Thyroid gland (tissue), 4 donors: ENCODE measurements around the gene HSF2BP. TPM values are rescaled to one million over a fixed set of nuclear protein-coding genes. Genes with fewer than 3 reads are reported as not detected.

ENCODE experiments used
- DNase-seq, 2 donors: peaks; one replicate each; pipeline ENCODE4 v3.0.0-alpha.2; 2019
- H3K27ac ChIP-seq, 3 donors: fragments of 200-600 bp; sonication (generic); 1 replicate in 2 of 3; 2 replicates in 1 of 3; pipeline ENCODE4 v1.5.1; 2016 to 2019; ENCODE audit warnings: mild to moderate bottlenecking in 1 of 3, moderate library complexity in 1 of 3
- H3K27me3 ChIP-seq: fragments of 200-600 bp; sonication (generic); one replicate; pipeline ENCODE4 v1.5.1; 2019
- H3K36me3 ChIP-seq, 2 donors: fragments of 200-600 bp; sonication (generic); one replicate each; pipeline ENCODE4 v1.5.1; 2016 to 2019
- H3K4me1 ChIP-seq, 2 donors: fragments of 200-600 bp; sonication (generic); one replicate each; pipeline ENCODE4 v1.5.1; 2017 to 2019
- H3K4me3 ChIP-seq, 3 donors: fragments of 200-600 bp; sonication (generic); replicated peaks in 1 of 3; 1 replicate in 2 of 3; 2 replicates in 1 of 3; pipeline ENCODE4 v1.5.1; 2016; ENCODE audit warnings: mild to moderate bottlenecking in 1 of 3
- H3K9me3 ChIP-seq: fragments of 200-600 bp; sonication (generic); one replicate; pipeline ENCODE4 v1.5.1; 2017
- POLR2A ChIP-seq, 2 donors: fragments of 450-650 bp; IDR thresholded peaks; one replicate each; pipeline ENCODE4 v1.6.1; 2017; ENCODE audit warnings: antibody characterized with exemption in 2 of 2, mild to moderate bottlenecking in 2 of 2, moderate library complexity in 1 of 2
- WGBS, 2 donors: methylation state at CpG; one replicate each; pipeline ENCODE4 v1.1.5; 2017; 5-methylcytosine and 5-hydroxymethylcytosine counted together
- intact Hi-C: fragments of 100-400 bp; cut with DNase I; formaldehyde crosslinking; loops from one replicate; pipeline ENCODE4 v1.15.1; 2023
- total RNA-seq, 4 donors: library from RNA; depleted of rRNA; stranded (reverse); fragments of >200 nt; gene quantifications; one replicate each; pipeline ENCODE4 v1.2.3, GENCODE V29; 2016
- TF ChIP-seq, protein P1 (sequence below), 6 experiments: fragments of 200-600 bp in 3 of 6; fragments of 450-650 bp in 3 of 6; sonication (generic) in 3 of 6; IDR thresholded peaks; one replicate each; pipeline ENCODE4 v1.5.1; 2016 to 2019; ENCODE audit warnings: antibody characterized with exemption in 6 of 6, mild to moderate bottlenecking in 2 of 6, inconsistent platforms in 1 of 6, moderate library complexity in 1 of 6

HSF2BP gene
- total RNA-seq, 4 donors from 2014 or later, result 0.33 to 1.2 (median 0.84) TPM

DNA sequence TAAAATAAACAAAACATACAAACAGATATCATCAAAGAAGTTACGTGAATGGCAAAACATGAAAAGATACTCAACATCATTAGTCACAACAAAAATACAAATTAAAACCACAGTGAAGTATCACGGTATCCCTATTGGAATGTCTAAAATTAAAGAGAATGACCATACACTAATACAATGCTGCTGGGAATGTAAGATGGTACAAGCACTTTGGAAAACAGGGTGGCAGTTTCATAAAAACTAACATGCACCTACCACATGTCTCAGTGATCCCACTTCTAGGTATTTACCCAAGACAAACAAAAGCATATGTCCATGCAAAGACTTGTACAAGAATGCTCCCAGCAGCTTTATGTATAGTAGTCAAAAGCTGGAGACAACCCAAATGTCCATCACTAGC lies 69.1 kb downstream of the HSF2BP start:
- H3K27ac ChIP-seq, result no peak overlapping the region
- no peak for DNase-seq
- H3K27me3 ChIP-seq, result no peaks in the 10 kb centered on the region
- 95% methylated on average over 2 of the region's 2 CpGs for WGBS, 2 donors
- H3K4me3 ChIP-seq, result no peak overlapping the region
- no peaks in the 10 kb centered on the region for H3K9me3 ChIP-seq
- TF ChIP-seq, protein P1, sequence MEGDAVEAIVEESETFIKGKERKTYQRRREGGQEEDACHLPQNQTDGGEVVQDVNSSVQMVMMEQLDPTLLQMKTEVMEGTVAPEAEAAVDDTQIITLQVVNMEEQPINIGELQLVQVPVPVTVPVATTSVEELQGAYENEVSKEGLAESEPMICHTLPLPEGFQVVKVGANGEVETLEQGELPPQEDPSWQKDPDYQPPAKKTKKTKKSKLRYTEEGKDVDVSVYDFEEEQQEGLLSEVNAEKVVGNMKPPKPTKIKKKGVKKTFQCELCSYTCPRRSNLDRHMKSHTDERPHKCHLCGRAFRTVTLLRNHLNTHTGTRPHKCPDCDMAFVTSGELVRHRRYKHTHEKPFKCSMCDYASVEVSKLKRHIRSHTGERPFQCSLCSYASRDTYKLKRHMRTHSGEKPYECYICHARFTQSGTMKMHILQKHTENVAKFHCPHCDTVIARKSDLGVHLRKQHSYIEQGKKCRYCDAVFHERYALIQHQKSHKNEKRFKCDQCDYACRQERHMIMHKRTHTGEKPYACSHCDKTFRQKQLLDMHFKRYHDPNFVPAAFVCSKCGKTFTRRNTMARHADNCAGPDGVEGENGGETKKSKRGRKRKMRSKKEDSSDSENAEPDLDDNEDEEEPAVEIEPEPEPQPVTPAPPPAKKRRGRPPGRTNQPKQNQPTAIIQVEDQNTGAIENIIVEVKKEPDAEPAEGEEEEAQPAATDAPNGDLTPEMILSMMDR (IDR thresholded peaks at IDR 0.05), result no peak
- no peak for TF ChIP-seq POLR2A (IDR thresholded peaks at IDR 0.05)
- no peaks in the 10 kb centered on the region for H3K36me3 ChIP-seq
- H3K4me1 ChIP-seq, result peaks cover 17% of the 10 kb centered on the region in 2 donors
- intact Hi-C loops, result no loop called here

DNA sequence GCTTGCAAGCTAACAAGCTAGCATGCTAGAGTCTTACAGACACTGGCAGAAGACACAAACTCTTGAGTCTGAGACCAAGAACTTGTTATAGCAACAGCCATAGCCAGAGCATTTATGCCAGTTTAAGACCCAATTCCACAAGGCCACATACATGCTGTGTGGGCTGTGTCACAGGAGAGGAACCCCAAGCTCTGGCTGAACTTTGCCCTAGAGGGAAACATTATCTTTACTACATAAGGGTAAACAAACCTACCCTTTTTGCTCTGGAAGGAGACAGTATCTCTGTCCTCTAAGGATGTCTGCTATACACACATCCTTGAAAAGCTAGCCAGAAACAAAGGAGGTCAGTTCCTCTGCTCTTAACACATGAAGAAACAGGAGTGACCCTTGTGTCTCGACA lies 70.3 kb downstream of the HSF2BP start:
- intact Hi-C loops, result no loop called here
- H3K4me3 ChIP-seq, result no peak overlapping the region
- H3K27ac ChIP-seq, result no peak overlapping the region
- no peaks in the 10 kb centered on the region for H3K27me3 ChIP-seq
- H3K4me1 ChIP-seq, result peaks cover 20 to 22% of the 10 kb centered on the region in 2 donors
- 71 to 79% methylated on average over 1 of the region's 1 CpG for WGBS, 2 donors
- no peak for DNase-seq
- TF ChIP-seq, protein P1 (IDR thresholded peaks at IDR 0.05), result no peak
- TF ChIP-seq POLR2A (IDR thresholded peaks at IDR 0.05), result no peak
- H3K9me3 ChIP-seq, result no peaks in the 10 kb centered on the region
- no peaks in the 10 kb centered on the region for H3K36me3 ChIP-seq

- Histone ChIP-seq H3K4me3 (no peak overlapping the region), H3K9me3 (no peaks in the 10 kb centered on the region)
- 13 to 17% methylated on average over 9 of the region's 9 CpGs for WGBS, 2 donors
These were observed 73.3 kb downstream of the HSF2BP start for GRCh38 chr21:43585924-43586413.

DNA sequence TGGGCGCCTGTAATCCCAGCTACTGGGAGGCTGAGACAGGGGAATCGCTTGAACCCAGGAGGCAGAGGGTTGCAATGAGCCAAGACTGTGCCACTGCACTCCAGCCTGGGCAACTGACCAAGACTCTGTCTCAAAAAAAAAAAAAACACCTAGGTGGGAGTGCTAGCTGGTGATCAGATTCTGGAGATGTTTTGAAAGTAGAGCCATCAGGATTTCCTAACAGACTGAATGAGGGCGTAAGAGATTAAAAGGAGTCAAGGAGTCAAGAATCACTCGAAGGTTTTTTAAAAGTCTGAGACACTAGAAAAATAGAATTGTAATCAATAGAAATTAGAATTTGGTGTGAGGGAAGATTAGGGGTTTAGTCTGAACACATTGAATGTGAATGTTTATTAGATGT lies 73.8 kb downstream of the HSF2BP start:
- WGBS, 2 donors, result 72 to 77% methylated on average over 4 of the region's 4 CpGs
- H3K4me1 ChIP-seq, result peaks cover 20 to 27% of the 10 kb centered on the region in 2 donors

More at GRCh38 chr21:43585924-43586413, 73.3 kb downstream of the HSF2BP start:
- TF ChIP-seq, protein P1 (IDR thresholded peaks at IDR 0.05), result no peak
- TF ChIP-seq POLR2A (IDR thresholded peaks at IDR 0.05), result peak in 1 of 2 donors; percentile 51
- H3K36me3 ChIP-seq, result no peaks in the 10 kb centered on the region
- no peaks in the 10 kb centered on the region for H3K27me3 ChIP-seq
- intact Hi-C loops, result no loop called here
- peaks cover 20 to 27% of the 10 kb centered on the region in 2 donors for H3K4me1 ChIP-seq
- peak overlapping the region; percentile 85 to 91 (median 89) for H3K27ac ChIP-seq
- DNase-seq, result peak; percentile 82 to 84

DNA sequence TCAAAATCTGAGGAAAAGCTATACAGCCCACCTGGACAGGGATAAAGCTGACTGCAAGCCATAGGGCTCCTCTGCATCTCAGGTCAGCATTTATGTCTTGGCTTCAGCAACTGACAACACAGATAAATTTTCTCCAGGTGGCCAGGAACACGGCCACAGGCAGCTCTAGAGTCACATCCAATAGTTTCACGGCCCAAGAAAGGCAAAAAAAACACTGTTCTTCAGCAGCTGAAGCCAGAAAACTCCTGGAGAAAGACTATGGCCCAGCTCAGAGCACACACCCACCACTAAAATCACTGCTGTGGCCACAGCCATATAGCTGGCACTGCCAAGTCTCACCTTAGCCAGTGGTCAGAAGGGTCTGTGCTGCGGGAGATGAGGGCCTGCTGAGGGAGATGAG lies 77.8 kb downstream of the HSF2BP start:
- TF ChIP-seq, protein P1 (IDR thresholded peaks at IDR 0.05), result no peak
- no peak for TF ChIP-seq POLR2A (IDR thresholded peaks at IDR 0.05)
- Histone ChIP-seq H3K36me3 (no peaks in the 10 kb centered on the region), H3K4me1 (peaks cover 13 to 20% of the 10 kb centered on the region in 2 donors), H3K27me3 (no peaks in the 10 kb centered on the region), H3K9me3 (no peaks in the 10 kb centered on the region), H3K4me3 (no peak overlapping the region), H3K27ac (peak overlapping the region; percentile 48 to 67 (median 57))
- WGBS, 2 donors, result 51 to 70% methylated on average over 3 of the region's 3 CpGs
- intact Hi-C loops, result no loop called here
- DNase-seq, result no peak

More for the DNA sequence above, 73.8 kb downstream of the HSF2BP start:
- Histone ChIP-seq H3K4me3 (no peak overlapping the region), H3K36me3 (no peaks in the 10 kb centered on the region), H3K27me3 (no peaks in the 10 kb centered on the region), H3K9me3 (no peaks in the 10 kb centered on the region), H3K27ac (peak overlapping the region; percentile 85 to 91 (median 89))
- intact Hi-C loops, result no loop called here
- no peak for TF ChIP-seq POLR2A (IDR thresholded peaks at IDR 0.05)
- TF ChIP-seq, protein P1 (IDR thresholded peaks at IDR 0.05), result no peak
- no peak for DNase-seq
